ENCODE measurements around the gene ERF. TPM values are rescaled to one million over a fixed set of nuclear protein-coding genes. Genes with fewer than 3 reads are reported as not detected.

The ERF gene
- total RNA-seq, 1 donor = 31.8 TPM

- Histone ChIP-seq H3K36me3 (ENCODE audit: insufficient read depth, low read length) (peaks cover 28% of the 10 kb centered on the region), H3K4me2 (ENCODE audit: insufficient read depth, low read length) (no peak overlapping the region), H3K9me3 (ENCODE audit: low read depth, low read length) (no peaks in the 10 kb centered on the region), H2AFZ (ENCODE audit: low read length) (no peak overlapping the region), H4K20me1 (ENCODE audit: insufficient read depth, low read length) (peaks cover 58% of the 10 kb centered on the region), H3K4me1 (ENCODE audit: insufficient read depth, low read length) (peaks cover 59% of the 10 kb centered on the region), H3K79me2 (ENCODE audit: insufficient read depth, low read length) (peaks cover 78% of the 10 kb centered on the region), H3K4me3 (ENCODE audit: insufficient read depth, low read length) (peak overlapping the region; percentile 13), H3K27ac (ENCODE audit: low read depth, low read length) (peak overlapping the region; percentile 45), H3K27me3 (ENCODE audit: insufficient read depth, low read length) (no peaks in the 10 kb centered on the region)
- no peak for DNase-seq (ENCODE audit: insufficient read length, low spot score, missing footprints)
- no peak for TF ChIP-seq CTCF (IDR thresholded peaks at IDR 0.05; ENCODE audit: extremely low read depth, low read depth, low read length)
Observed at GRCh38 chr19:42277821-42278451, 23.0 kb upstream of the ERF start.

GRCh38 chr19:42276821-42277220, 21.9 kb upstream of the ERF start:
- H3K79me2 ChIP-seq (ENCODE audit: insufficient read depth, low read length) = peaks cover 88% of the 10 kb centered on the region
- H4K20me1 ChIP-seq (ENCODE audit: insufficient read depth, low read length) = peaks cover 53% of the 10 kb centered on the region
- no peak for DNase-seq (ENCODE audit: insufficient read length, low spot score, missing footprints)
- H3K27ac ChIP-seq (ENCODE audit: low read depth, low read length) = no peak overlapping the region
- no peaks in the 10 kb centered on the region for H3K27me3 ChIP-seq (ENCODE audit: insufficient read depth, low read length)
- H3K9me3 ChIP-seq (ENCODE audit: low read depth, low read length) = no peaks in the 10 kb centered on the region
- peaks cover 48% of the 10 kb centered on the region for H3K4me1 ChIP-seq (ENCODE audit: insufficient read depth, low read length)
- H3K36me3 ChIP-seq (ENCODE audit: insufficient read depth, low read length) = peaks cover 33% of the 10 kb centered on the region
- no peak overlapping the region for H3K4me2 ChIP-seq (ENCODE audit: insufficient read depth, low read length)
- no peak for TF ChIP-seq CTCF (IDR thresholded peaks at IDR 0.05; ENCODE audit: extremely low read depth, low read depth, low read length)
- H2AFZ ChIP-seq (ENCODE audit: low read length) = no peak overlapping the region
- no peak overlapping the region for H3K4me3 ChIP-seq (ENCODE audit: insufficient read depth, low read length)

- no peak for TF ChIP-seq CTCF (IDR thresholded peaks at IDR 0.05; ENCODE audit: extremely low read depth, low read depth, low read length)
- H3K4me1 ChIP-seq (ENCODE audit: insufficient read depth, low read length) = peaks cover 46% of the 10 kb centered on the region
- peaks cover 55% of the 10 kb centered on the region for H4K20me1 ChIP-seq (ENCODE audit: insufficient read depth, low read length)
- peaks cover 88% of the 10 kb centered on the region for H3K79me2 ChIP-seq (ENCODE audit: insufficient read depth, low read length)
- H3K4me3 ChIP-seq (ENCODE audit: insufficient read depth, low read length) = no peak overlapping the region
- peaks cover 33% of the 10 kb centered on the region for H3K36me3 ChIP-seq (ENCODE audit: insufficient read depth, low read length)
- no peak overlapping the region for H3K4me2 ChIP-seq (ENCODE audit: insufficient read depth, low read length)
- no peaks in the 10 kb centered on the region for H3K9me3 ChIP-seq (ENCODE audit: low read depth, low read length)
- H3K27me3 ChIP-seq (ENCODE audit: insufficient read depth, low read length) = no peaks in the 10 kb centered on the region
- DNase-seq (ENCODE audit: insufficient read length, low spot score, missing footprints) = no peak
- no peak overlapping the region for H2AFZ ChIP-seq (ENCODE audit: low read length)
- H3K27ac ChIP-seq (ENCODE audit: low read depth, low read length) = no peak overlapping the region
Observed at GRCh38 chr19:42276284-42276683, 21.4 kb upstream of the ERF start.

GRCh38 chr19:42275517-42275916, 20.6 kb upstream of the ERF start:
- Histone ChIP-seq H3K4me1 (ENCODE audit: insufficient read depth, low read length) (peaks cover 51% of the 10 kb centered on the region), H4K20me1 (ENCODE audit: insufficient read depth, low read length) (peaks cover 55% of the 10 kb centered on the region), H3K9me3 (ENCODE audit: low read depth, low read length) (no peaks in the 10 kb centered on the region), H3K79me2 (ENCODE audit: insufficient read depth, low read length) (peaks cover 93% of the 10 kb centered on the region), H3K27ac (ENCODE audit: low read depth, low read length) (no peak overlapping the region), H3K27me3 (ENCODE audit: insufficient read depth, low read length) (no peaks in the 10 kb centered on the region), H3K36me3 (ENCODE audit: insufficient read depth, low read length) (peaks cover 33% of the 10 kb centered on the region), H2AFZ (ENCODE audit: low read length) (no peak overlapping the region), H3K4me3 (ENCODE audit: insufficient read depth, low read length) (no peak overlapping the region), H3K4me2 (ENCODE audit: insufficient read depth, low read length) (no peak overlapping the region)
- no peak for DNase-seq (ENCODE audit: insufficient read length, low spot score, missing footprints)
- no peak for TF ChIP-seq CTCF (IDR thresholded peaks at IDR 0.05; ENCODE audit: extremely low read depth, low read depth, low read length)
